ENCODE results near the gene YY1AP1. TPM values are rescaled to one million over a fixed set of nuclear protein-coding genes. Genes with fewer than 3 reads are reported as not detected.
"Not testable (repeated sequence)": the region's sequence is repeated elsewhere in the genome, so short reads cannot be mapped to it uniquely, and the experiment has no call there.

YY1AP1 gene, protein sequence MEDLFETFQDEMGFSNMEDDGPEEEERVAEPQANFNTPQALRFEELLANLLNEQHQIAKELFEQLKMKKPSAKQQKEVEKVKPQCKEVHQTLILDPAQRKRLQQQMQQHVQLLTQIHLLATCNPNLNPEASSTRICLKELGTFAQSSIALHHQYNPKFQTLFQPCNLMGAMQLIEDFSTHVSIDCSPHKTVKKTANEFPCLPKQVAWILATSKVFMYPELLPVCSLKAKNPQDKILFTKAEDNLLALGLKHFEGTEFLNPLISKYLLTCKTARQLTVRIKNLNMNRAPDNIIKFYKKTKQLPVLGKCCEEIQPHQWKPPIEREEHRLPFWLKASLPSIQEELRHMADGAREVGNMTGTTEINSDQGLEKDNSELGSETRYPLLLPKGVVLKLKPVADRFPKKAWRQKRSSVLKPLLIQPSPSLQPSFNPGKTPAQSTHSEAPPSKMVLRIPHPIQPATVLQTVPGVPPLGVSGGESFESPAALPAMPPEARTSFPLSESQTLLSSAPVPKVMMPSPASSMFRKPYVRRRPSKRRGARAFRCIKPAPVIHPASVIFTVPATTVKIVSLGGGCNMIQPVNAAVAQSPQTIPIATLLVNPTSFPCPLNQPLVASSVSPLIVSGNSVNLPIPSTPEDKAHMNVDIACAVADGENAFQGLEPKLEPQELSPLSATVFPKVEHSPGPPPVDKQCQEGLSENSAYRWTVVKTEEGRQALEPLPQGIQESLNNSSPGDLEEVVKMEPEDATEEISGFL
- 10 to 100 TPM; 41.9 to 62.1 TPM for total RNA-seq

DNA sequence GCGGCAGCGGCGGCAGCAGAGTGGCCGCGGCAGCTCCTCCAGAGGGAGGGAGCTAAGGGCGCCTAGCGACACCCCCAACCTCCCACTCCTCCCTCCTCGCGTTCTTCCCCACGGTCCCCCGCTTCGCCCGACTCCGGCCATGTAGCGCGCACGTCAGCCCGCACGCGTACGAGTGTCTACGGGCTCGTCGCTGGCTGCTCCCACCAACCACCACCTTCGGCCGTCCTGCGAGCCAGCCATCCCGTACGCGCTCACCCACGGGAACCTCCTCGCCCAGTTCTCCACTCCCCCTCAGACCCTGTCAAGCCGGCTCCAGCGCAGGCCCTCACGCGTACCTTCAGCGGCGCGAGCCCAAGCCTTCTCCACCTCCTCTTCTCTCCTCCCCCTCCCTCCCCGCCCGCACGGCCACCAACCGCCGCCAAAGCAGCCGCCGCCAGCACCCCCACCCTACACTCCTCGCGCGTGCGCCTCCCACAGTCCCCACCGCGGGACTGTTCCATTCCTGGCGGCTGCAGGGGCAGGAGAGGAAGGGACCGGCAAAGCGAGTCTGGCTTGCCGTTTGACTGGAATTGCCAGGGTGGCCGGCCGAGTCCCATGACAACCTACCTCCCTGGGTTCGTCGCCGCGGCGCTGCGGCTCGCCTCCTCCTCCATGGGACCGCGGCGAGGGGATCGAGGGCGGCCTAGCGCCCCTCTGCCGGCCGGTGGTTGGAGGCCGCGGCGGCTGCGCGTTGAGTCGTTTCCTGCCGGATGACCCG is at the start of gene YY1AP1:
Gene YY1AP1 (minus strand): TSS at position 451 of the 757 bp plus-strand sequence. CDS start 8,338 bp downstream, outside the sequence.
- Histone ChIP-seq H3K27me3 (no peaks in the 10 kb centered on the region), H3K9me3 (no peaks in the 10 kb centered on the region), H3K9ac (ENCODE audit: low read depth in 2 of 2, low read length in 2 of 2) (peak within 1 kb of the TSS; percentile 92 to 99), H3K36me3 (no peaks in the 10 kb centered on the region), H3K27ac (peak within 1 kb of the TSS; percentile 96), H3K4me1 (no peaks in the 10 kb centered on the region), H3K4me3 (peak within 1 kb of the TSS; percentile 99)
- intact Hi-C loops (cut with DNase I), result no loop called here
- peak; percentile 93 for DNase-seq
- TF ChIP-seq, protein P1, sequence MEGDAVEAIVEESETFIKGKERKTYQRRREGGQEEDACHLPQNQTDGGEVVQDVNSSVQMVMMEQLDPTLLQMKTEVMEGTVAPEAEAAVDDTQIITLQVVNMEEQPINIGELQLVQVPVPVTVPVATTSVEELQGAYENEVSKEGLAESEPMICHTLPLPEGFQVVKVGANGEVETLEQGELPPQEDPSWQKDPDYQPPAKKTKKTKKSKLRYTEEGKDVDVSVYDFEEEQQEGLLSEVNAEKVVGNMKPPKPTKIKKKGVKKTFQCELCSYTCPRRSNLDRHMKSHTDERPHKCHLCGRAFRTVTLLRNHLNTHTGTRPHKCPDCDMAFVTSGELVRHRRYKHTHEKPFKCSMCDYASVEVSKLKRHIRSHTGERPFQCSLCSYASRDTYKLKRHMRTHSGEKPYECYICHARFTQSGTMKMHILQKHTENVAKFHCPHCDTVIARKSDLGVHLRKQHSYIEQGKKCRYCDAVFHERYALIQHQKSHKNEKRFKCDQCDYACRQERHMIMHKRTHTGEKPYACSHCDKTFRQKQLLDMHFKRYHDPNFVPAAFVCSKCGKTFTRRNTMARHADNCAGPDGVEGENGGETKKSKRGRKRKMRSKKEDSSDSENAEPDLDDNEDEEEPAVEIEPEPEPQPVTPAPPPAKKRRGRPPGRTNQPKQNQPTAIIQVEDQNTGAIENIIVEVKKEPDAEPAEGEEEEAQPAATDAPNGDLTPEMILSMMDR (IDR thresholded peaks at IDR 0.05), result no peak

DNA sequence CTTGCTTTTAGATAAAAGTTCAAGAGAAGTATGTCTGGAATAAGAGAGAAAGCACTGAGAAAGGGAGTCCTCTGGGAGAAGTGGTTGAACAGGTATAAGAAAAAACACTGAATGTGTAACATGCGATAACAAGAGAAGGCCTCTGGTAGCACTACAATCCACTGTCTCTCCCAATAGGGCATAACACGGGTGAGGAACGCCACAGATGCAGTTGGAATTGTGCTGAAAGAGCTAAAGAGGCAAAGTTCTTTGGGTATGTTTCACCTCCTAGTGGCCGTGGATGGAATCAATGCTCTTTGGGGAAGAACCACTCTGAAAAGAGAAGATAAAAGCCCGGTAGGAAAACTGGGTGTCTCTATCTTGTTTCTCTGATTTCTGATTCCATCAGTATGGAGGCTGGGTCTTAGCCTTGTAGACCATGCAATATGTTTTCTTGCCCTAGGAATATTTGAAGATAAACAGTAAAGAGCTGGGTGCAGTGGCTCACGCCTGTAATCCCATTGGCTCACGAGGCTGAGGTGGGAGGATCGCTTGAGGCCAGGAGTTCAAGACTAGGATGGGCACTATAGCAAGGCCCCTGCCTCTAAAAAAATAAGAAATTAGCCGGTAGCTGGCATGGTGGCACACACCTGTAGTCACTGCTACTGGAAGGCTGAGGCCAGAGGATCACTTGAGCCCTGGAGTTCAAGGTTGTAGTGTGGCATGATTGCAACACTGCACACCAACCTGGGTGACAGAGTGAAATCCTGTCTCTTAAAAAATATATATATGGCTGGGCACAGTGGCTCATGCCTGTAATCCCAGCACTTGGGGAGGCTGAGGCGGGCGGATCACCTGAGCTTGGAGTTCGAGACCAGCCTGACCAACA is 40.7 kb upstream of the YY1AP1 start:
- no peaks in the 10 kb centered on the region for H3K4me1 ChIP-seq
- H3K27ac ChIP-seq, result no peak overlapping the region

DNA sequence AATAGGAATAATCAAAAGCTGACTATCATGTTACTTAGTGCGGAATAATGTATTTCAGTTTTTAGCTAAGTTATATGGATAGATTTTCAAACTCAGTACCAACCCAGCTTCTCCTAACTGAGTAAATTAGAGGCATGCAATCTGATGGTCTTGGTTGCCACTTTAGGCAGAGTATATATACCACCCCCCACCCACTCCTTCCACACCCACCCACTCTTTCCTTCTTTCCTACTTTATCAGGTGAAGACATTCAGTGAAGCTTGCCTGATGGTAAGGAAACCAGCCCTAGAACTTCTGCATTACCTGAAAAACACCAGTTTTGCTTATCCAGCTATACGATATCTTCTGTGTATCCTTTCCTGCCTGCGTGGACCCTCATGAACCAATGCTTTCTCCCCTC is 36.6 kb upstream of the YY1AP1 start:
- Histone ChIP-seq H3K9me3 (no peaks in the 10 kb centered on the region), H3K4me3 (no peak overlapping the region), H3K36me3 (peaks cover 3% of the 10 kb centered on the region), H3K27me3 (no peaks in the 10 kb centered on the region), H3K4me1 (no peaks in the 10 kb centered on the region), H3K27ac (no peak overlapping the region), H3K9ac (ENCODE audit: low read depth in 2 of 2, low read length in 2 of 2) (no peak overlapping the region)
- TF ChIP-seq, protein P1 (IDR thresholded peaks at IDR 0.05), result no peak
- intact Hi-C loops (cut with DNase I), result no loop called here
- DNase-seq, result no peak

More for the DNA sequence above, 40.7 kb upstream of the YY1AP1 start:
- Histone ChIP-seq H3K9ac (ENCODE audit: low read depth in 2 of 2, low read length in 2 of 2) (no peak overlapping the region), H3K36me3 (no peaks in the 10 kb centered on the region), H3K27me3 (no peaks in the 10 kb centered on the region), H3K9me3 (no peaks in the 10 kb centered on the region), H3K4me3 (no peak overlapping the region)
- intact Hi-C loops (cut with DNase I), result no loop called here
- TF ChIP-seq, protein P1 (IDR thresholded peaks at IDR 0.05), result peak; percentile 55
- peak; percentile 46 for DNase-seq

DNA sequence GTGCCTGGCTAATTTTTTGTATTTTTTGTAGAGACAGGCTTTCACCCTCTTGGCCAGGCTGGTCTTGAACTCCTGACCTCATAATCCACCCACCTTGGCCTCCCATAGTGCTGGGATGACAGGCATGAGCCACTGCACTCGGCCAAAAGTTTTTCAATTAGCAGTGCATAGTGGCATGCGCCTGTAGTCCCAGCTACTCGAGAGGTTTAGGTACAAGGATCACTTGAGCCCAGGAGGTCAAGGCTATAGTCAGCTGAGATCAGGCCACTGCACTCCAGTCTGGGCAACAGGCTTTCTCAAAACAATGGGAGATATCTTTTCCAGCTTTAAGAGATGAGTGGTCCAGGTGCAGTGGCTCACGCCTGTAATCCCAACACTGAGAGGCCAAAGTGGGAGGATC is 31.1 kb upstream of the YY1AP1 start:
- intact Hi-C loops (cut with DNase I), result no loop called here
- Histone ChIP-seq H3K4me1 (no peaks in the 10 kb centered on the region), H3K4me3 (no peak overlapping the region), H3K9me3 (no peaks in the 10 kb centered on the region), H3K27me3 (no peaks in the 10 kb centered on the region), H3K36me3 (peaks cover 3% of the 10 kb centered on the region), H3K27ac (no peak overlapping the region), H3K9ac (ENCODE audit: low read depth in 2 of 2, low read length in 2 of 2) (no peak overlapping the region)
- no peak for DNase-seq
- TF ChIP-seq, protein P1 (IDR thresholded peaks at IDR 0.05), result no peak

DNA sequence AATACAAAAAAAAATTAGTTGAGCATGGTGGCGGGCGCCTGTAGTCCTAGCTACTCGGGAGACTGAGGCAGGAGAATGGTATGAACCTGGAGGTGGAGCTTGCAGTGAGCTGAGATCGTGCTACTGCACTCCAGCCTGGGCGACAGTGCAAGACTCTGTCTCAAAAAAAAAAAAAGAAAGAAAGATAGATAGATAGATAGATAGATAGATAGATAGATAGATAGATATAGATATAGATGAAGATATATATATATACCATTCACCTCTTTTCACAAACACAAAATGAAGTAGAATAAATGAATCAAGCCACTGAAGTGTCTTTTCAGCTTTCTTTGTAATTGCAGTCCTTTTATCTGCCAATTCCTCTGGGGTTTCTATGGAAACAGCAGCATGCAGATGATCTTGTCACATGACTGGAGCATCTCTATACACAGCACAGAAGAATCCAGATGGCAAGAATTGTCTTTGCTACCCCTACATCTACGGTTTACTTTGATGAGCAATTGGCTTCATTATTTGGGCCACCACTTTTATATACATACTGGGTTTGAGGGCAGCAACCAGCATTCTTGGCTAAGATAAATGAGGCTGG is 30.0 kb upstream of the YY1AP1 start:
- H3K4me1 ChIP-seq; H3K27me3 ChIP-seq; H3K9me3 ChIP-seq; intact Hi-C loops (cut with DNase I); DNase-seq; H3K27ac ChIP-seq; H3K9ac ChIP-seq (ENCODE audit: low read depth in 2 of 2, low read length in 2 of 2); H3K4me3 ChIP-seq; H3K36me3 ChIP-seq: not testable (repeated sequence)
